GDM1 (cell line): Measurements from ENCODE around the gene PNMA6E.

Experiments used
- DNase-seq: peaks from one replicate; lab custom pipeline; 2025; lab: John Stamatoyannopoulos, UW

PNMA6E gene

GRCh38 chrX:153435845-153436244, 34.7 kb upstream of the PNMA6E start:
- DNase-seq, result no peak

- no peak for DNase-seq
Measured at GRCh38 chrX:153434801-153435200, 33.7 kb upstream of the PNMA6E start.

DNA sequence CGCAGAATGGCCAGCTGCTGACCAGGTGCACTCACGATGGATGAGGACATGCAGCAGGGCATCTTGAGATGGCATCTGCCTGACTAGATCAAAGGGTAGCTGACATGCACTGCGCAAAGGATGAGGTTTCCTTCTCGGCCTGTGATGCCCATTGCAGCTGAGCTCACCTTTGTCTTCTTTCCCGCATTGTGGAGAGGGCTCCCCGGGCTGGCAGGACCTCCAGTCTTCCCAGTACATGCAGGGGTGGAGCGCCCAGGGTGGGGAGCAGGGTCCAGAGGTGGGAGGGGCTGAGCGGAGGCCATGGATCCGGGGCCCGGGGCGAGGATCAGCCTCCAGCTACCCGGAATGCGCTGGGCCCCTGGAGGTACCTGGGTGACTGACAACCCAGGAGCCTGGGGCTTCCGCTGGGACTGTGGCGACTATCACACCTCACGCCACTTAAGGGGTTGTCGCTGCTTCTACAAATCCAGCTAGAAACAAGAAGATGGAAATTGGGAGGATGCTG, 32.7 kb upstream of the PNMA6E start:
- DNase-seq, result no peak

- DNase-seq, result no peak
Measured at GRCh38 chrX:153433161-153433680, 32.1 kb upstream of the PNMA6E start.

DNA sequence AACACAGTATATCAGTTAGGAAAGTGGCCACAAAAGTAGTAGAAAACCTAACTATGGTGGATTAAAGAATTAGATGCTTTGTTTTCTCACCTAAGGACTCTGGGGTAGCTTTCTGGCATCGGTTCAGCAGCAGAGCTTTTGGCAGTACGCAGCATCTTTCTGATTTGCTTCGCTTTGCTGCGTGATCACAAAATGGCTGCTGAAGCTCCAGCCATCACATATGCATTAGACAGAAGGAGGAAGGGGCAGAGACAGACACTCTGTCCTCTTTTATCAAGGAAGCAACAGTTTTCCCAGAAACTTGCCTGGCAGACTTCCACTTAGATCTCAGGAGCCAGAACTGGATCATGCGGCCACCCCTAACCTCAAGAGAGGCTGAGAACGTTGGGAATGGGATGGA, 29.6 kb upstream of the PNMA6E start:
- no peak for DNase-seq

DNA sequence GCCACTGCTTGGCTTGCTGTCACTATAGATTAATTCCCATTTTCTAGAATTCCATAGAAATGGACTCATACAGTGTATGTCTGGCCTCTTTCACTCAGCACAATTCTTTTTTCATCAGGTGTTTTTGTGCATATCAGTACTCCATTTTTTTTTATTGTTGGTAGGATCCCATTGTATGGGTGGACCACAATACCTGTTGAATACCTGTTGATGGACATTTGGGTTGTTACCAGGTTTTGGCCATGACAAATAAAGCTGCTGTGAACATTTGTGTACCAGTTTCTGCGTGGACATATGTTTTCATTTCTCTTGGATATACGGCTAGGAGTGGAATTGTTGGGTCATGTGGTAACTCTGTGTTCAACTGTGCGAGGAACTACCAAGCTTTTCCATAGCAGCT, 25.1 kb upstream of the PNMA6E start:
- DNase-seq, result no peak

DNA sequence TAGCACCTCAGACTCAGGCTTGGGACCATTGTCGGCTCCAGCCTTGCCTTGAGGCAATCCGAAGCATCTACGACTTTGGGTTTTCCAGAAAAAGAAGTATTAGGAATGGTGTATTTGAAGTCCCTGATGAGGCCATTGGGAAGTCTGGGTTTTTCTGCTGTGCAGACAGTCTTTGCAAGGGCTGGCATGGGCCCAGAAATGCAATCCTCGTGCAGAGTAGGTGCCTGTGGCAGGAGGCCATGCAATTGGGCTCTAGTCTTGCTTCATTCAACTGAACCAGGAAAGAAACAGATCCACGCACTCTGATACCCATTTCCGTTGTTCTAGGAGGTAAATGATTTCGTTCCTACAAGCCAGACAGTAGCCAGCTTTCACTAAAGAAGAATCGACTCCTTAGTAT, 22.5 kb upstream of the PNMA6E start:
- no peak for DNase-seq

GRCh38 chrX:153421856-153422255, 20.7 kb upstream of the PNMA6E start:
- no peak for DNase-seq

DNA sequence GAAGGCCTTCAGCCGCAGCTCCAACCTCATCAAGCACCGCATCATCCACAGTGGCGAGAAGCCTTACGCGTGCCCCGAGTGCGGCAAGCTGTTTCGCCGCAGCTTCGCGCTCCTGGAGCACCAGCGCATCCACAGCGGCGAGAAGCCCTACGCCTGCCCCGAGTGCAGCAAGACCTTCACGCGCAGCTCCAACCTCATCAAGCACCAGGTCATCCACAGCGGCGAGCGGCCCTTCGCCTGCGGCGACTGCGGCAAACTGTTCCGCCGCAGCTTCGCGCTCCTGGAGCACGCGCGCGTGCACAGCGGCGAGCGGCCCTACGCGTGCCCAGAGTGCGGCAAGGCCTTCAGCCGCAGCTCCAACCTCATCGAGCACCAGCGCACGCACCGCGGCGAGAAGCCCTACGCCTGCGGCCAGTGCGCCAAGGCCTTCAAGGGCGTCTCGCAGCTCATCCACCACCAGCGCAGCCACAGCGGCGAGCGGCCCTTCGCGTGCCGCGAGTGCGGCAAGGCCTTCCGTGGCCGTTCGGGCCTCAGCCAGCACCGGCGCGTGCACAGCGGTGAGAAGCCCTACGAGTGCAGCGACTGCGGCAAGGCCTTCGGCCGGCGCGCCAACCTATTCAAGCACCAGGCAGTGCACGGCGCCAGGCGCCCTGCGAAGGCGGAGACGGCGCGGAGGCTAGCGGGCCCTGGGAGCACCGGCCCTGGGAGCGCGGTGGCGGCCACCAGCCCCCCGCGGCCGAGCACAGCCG, 19.9 kb upstream of the PNMA6E start:
- DNase-seq, result no peak

GRCh38 chrX:153417637-153418036, 16.5 kb upstream of the PNMA6E start:
- no peak for DNase-seq

GRCh38 chrX:153416781-153417450, 15.8 kb upstream of the PNMA6E start:
- no peak for DNase-seq

GRCh38 chrX:153414856-153415510, 13.8 kb upstream of the PNMA6E start:
- DNase-seq, result no peak

GRCh38 chrX:153413731-153414130, 12.6 kb upstream of the PNMA6E start:
- DNase-seq, result no peak

GRCh38 chrX:153412746-153413720, 11.9 kb upstream of the PNMA6E start:
- DNase-seq, result no peak

- DNase-seq, result no peak
Measured at GRCh38 chrX:153411988-153412574, 10.9 kb upstream of the PNMA6E start.

DNA sequence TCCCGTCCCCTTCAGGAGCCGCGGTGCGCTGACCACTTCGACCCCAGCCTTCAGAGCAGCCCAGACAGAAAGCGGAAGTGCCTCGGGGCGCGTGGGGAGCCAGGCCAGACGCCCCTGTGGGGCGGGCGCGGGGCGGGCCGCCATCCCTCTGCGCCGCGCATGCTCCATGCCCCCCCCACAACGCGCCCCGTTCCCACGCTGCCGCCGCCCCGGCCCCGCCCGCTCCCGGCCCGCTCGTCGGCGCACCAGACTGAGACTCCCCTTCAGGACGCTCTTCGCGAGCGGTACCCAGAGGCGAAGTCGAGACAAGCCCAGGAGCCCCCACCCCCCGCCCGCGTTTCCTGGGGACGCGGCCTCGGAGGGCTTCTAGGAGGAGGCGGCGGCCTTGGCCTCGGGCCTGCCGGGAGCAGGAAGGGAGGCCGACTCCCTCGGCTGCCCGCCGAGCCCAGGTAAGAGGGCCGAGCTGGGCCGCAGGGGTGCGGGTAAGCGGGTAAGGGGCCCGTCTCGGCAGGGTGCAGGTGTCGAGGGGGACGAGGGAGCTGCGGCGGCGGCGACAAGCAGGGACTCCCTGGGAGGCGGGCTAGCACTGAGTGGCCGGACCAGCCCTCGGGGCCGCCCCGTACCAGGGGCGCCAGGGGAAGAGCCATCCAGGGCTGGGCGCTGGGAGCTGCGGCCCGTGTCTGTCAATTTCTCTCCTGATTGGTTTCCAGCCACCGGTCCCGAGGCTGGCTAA, 10.3 kb upstream of the PNMA6E start, which contains the start of gene ZFP92:
ZFP92 (plus strand) TSS at position 218 of the 733 bp plus-strand sequence. CDS start 6,851 bp downstream, outside the sequence.
- DNase-seq, result no peak

GRCh38 chrX:153410888-153411254, 9.7 kb upstream of the PNMA6E start:
- no peak for DNase-seq

- no peak for DNase-seq
Measured at GRCh38 chrX:153410373-153410772, 9.2 kb upstream of the PNMA6E start.

DNA sequence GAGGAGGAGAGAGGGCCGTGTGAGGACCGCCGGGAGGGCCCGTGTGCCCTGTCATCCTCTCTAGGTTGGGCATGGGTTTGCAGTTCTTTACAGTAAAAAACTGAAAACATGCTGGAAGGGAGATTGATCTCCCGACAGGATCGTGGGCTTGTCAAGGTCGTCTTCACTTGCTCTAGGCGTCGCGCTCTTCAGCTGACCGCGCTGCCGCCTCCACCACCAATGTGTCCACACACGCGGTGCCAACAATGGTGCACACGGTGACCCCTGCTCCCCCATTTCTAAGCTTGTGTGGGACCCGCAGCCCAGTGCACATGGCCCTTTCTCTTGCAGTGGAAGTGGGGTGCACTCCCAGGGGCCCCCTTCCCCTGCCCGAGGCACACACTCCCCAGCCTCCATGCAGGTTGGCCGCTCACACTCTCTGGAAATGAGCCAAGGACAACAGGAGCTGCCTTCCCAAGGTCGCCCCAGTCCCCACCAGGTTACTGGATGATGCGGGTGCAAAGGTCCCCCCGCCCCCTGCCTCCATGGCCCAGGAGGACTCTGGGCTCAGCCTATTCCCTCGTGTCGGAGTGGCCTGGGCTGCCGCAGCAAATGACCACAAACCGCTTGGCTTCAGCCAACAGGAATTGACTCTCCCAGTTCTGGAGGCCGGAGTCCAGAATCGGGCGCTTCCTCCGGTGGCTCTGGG, 8.4 kb upstream of the PNMA6E start:
- DNase-seq, result no peak

- no peak for DNase-seq
Measured at GRCh38 chrX:153408871-153409351, 7.8 kb upstream of the PNMA6E start.
